NCI-H1105 treated with DMSO at 0.1 percent for 48 hours (cell line): ENCODE data around the gene PROKR2.

Experiments used
- DNase-seq: peaks from one replicate; lab custom pipeline; 2025; lab: John Stamatoyannopoulos, UW

PROKR2 gene

GRCh38 chr20:5316188-5317158, at the start of gene PROKR2:
Gene PROKR2, minus strand, starts transcription at chr20:5316954. Its CDS starts 2,585 bp downstream, at chr20:5314369.
- no peak for DNase-seq

- no peak for DNase-seq
These were observed 48.3 kb upstream of the PROKR2 start for GRCh38 chr20:5364997-5365597.

GRCh38 chr20:5364136-5364821, 47.5 kb upstream of the PROKR2 start:
- DNase-seq: no peak

- no peak for DNase-seq
These were observed 46.0 kb upstream of the PROKR2 start for GRCh38 chr20:5362771-5363170.

GRCh38 chr20:5361176-5361575, 44.4 kb upstream of the PROKR2 start:
- DNase-seq: no peak

- no peak for DNase-seq
These were observed 41.2 kb upstream of the PROKR2 start for GRCh38 chr20:5357946-5358345.

GRCh38 chr20:5356941-5357340, 40.2 kb upstream of the PROKR2 start:
- DNase-seq: no peak

GRCh38 chr20:5354901-5355300, 38.1 kb upstream of the PROKR2 start:
- DNase-seq: no peak

GRCh38 chr20:5353624-5354496, 37.1 kb upstream of the PROKR2 start:
- no peak for DNase-seq

GRCh38 chr20:5349448-5349847, 32.7 kb upstream of the PROKR2 start:
- no peak for DNase-seq

GRCh38 chr20:5342021-5342420, 25.3 kb upstream of the PROKR2 start:
- DNase-seq: no peak

- no peak for DNase-seq
These were observed 14.6 kb upstream of the PROKR2 start for GRCh38 chr20:5331340-5331739.

- peak; percentile 36 for DNase-seq
These were observed 11.5 kb upstream of the PROKR2 start for GRCh38 chr20:5328268-5328667.

- no peak for DNase-seq
These were observed 10.6 kb upstream of the PROKR2 start for GRCh38 chr20:5327356-5327755.

GRCh38 chr20:5315807-5316187, 957 bp downstream of the PROKR2 start:
- DNase-seq: no peak

- no peak for DNase-seq
These were observed 2.8 kb downstream of the PROKR2 start for GRCh38 chr20:5313916-5314315.

GRCh38 chr20:5312518-5312917, 4.2 kb downstream of the PROKR2 start:
- DNase-seq: no peak

- DNase-seq: no peak
These were observed 6.8 kb downstream of the PROKR2 start for GRCh38 chr20:5309971-5310370.

- DNase-seq: no peak
These were observed 17.9 kb downstream of the PROKR2 start for GRCh38 chr20:5298811-5299210.

GRCh38 chr20:5297280-5298004, 19.3 kb downstream of the PROKR2 start:
- no peak for DNase-seq

GRCh38 chr20:5290596-5290995, 26.2 kb downstream of the PROKR2 start:
- no peak for DNase-seq
